WERI-Rb-1 (cell line): Measurements from ENCODE around the gene EGFR.

Experiments
- DNase-seq: peaks from one replicate; pipeline ENCODE4 v3.0.0-alpha.2; 2020
- H3K27ac ChIP-seq: fragments of 250-450 bp; sonication (Bioruptor Pico); 2 replicates; pipeline ENCODE4 v1.5.1; 2020; ENCODE audit warnings: mild to moderate bottlenecking, moderate library complexity
- H3K27me3 ChIP-seq: fragments of 250-450 bp; sonication (Bioruptor Pico); 2 replicates; pipeline ENCODE4 v1.5.1; 2021; ENCODE audit warnings: mild to moderate bottlenecking, low read depth, moderate library complexity; ENCODE audit not compliant: insufficient read depth, severe bottlenecking
- H3K36me3 ChIP-seq: fragments of 250-450 bp; sonication (Bioruptor Pico); 2 replicates; pipeline ENCODE4 v1.5.1; 2020; ENCODE audit warnings: mild to moderate bottlenecking, moderate library complexity
- H3K4me3 ChIP-seq: 2 replicates; pipeline ENCODE4 v1.5.1; 2011; ENCODE audit warnings: low read depth, mild to moderate bottlenecking, control low read depth, low read length
- H3K9me3 ChIP-seq: fragments of 250-450 bp; sonication (Bioruptor Pico); 2 replicates; pipeline ENCODE4 v1.5.1; 2021; ENCODE audit warnings: mild to moderate bottlenecking, moderate library complexity; ENCODE audit not compliant: severe bottlenecking
- CTCF ChIP-seq: IDR thresholded peaks from 2 replicates; pipeline ENCODE4 v1.5.1; 2011; ENCODE audit warnings: low read depth, mild to moderate bottlenecking, control low read depth, inconsistent platforms, low read length

The EGFR gene

DNA sequence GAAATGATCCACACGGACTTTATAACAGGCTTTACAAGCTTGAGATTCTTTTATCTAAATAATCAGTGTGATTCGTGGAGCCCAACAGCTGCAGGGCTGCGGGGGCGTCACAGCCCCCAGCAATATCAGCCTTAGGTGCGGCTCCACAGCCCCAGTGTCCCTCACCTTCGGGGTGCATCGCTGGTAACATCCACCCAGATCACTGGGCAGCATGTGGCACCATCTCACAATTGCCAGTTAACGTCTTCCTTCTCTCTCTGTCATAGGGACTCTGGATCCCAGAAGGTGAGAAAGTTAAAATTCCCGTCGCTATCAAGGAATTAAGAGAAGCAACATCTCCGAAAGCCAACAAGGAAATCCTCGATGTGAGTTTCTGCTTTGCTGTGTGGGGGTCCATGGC, 155.6 kb downstream of the EGFR start:
- no peaks in the 10 kb centered on the region for H3K9me3 ChIP-seq
- no peak for DNase-seq
- H3K36me3 ChIP-seq = no peaks in the 10 kb centered on the region
- TF ChIP-seq CTCF = no peak
- no peak overlapping the region for H3K4me3 ChIP-seq
- H3K27ac ChIP-seq = no peak overlapping the region
- H3K27me3 ChIP-seq = no peaks in the 10 kb centered on the region

DNA sequence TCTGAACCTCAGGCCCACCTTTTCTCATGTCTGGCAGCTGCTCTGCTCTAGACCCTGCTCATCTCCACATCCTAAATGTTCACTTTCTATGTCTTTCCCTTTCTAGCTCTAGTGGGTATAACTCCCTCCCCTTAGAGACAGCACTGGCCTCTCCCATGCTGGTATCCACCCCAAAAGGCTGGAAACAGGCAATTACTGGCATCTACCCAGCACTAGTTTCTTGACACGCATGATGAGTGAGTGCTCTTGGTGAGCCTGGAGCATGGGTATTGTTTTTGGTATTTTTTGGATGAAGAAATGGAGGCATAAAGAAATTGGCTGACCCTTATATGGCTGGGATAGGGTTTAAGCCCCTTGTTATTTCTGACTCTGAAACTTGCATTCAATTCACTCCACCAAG, 156.0 kb downstream of the EGFR start:
- Histone ChIP-seq H3K27me3 (no peaks in the 10 kb centered on the region), H3K36me3 (no peaks in the 10 kb centered on the region), H3K27ac (no peak overlapping the region), H3K9me3 (no peaks in the 10 kb centered on the region), H3K4me3 (no peak overlapping the region)
- DNase-seq = no peak
- no peak for TF ChIP-seq CTCF

DNA sequence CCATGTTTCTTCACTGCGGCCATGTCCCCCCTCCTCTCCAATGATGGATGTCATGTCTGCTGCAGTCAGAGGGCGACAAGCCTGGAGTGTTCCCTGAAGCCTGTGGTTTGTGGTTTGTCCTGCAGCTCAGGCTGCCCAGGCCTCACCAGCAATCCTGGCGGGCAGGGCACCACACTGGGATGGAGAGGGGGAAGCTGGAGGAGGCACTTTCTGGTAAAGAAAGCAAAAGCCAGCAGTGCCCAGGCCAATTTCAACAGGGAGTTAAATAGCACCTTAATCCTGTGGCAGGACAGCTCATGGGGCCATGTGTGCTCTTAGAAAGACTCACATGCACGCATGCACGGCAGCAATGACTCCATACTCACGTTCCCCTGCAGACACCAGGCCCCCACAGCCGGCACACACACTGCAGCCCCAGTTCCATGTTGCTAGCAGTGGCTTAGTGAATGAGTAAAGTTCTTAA, 158.3 kb downstream of the EGFR start:
- no peaks in the 10 kb centered on the region for H3K36me3 ChIP-seq
- no peak overlapping the region for H3K4me3 ChIP-seq
- no peaks in the 10 kb centered on the region for H3K27me3 ChIP-seq
- H3K27ac ChIP-seq = no peak overlapping the region
- DNase-seq = no peak
- no peaks in the 10 kb centered on the region for H3K9me3 ChIP-seq
- no peak for TF ChIP-seq CTCF

DNA sequence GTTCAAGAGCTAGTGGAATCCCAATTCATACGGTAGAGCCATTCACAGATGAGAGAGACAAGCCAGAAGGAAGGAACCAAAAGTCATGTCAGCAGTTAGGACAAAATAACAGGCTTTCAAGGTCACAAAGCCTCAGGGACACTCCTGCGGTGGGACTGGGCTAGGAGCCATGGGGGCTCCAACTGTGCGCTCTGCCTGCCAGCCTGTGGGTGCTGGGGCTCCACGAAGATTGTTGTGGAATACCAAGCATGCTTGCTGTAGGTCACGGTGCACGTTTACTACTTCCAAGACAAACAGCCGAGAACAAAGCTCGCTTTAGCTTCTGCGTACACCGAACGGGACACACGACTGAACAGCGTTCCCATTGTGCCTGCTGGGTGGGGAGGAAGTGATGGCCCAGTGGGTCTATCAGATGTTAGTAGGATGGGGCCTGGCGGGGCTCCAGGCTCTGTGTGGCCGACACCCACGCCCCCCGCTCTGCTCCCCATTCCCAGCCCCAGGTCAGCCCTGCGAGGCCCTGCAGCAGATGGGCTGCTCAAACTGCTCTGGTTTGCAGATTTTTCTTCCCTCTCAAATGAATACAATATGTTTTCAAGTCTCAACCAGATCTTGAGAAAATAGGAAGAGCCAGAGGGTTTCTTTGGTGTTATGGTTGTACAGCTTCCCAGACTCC, 158.9 kb downstream of the EGFR start:
- no peak for TF ChIP-seq CTCF
- DNase-seq = no peak
- Histone ChIP-seq H3K36me3 (no peaks in the 10 kb centered on the region), H3K27me3 (no peaks in the 10 kb centered on the region), H3K9me3 (no peaks in the 10 kb centered on the region), H3K27ac (no peak overlapping the region), H3K4me3 (no peak overlapping the region)

DNA sequence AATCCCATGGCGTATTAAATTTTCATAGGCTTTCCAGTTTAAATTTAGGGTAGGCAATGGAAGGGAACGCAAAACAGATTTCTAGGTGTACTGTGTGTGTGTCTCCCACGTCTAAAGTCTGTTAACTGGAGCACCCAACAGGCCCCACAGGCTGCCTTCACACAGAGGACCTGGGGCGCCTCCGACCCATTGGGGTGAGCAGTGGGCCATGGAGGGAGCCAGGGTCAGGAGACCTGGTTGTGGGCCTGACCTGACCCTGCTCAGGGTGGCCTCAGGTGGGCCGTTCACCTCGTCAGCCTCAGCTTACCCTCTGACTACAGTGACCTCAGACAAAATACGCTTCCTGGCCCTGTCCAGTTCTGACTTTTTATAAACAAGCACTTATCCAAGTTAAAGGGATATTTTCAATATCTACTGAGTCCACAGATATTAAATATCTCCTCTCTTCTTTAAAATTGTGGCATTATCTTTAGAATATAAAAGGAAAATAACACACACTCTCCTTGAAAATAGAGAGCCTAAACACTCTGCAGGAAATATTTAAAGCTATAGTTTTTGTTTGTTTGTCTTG, 159.6 kb downstream of the EGFR start:
- no peak for DNase-seq
- Histone ChIP-seq H3K4me3 (no peak overlapping the region), H3K27ac (no peak overlapping the region), H3K36me3 (no peaks in the 10 kb centered on the region), H3K27me3 (no peaks in the 10 kb centered on the region), H3K9me3 (no peaks in the 10 kb centered on the region)
- TF ChIP-seq CTCF = no peak
